ENCODE measurements around the gene FAT3.

FAT3 gene

DNA sequence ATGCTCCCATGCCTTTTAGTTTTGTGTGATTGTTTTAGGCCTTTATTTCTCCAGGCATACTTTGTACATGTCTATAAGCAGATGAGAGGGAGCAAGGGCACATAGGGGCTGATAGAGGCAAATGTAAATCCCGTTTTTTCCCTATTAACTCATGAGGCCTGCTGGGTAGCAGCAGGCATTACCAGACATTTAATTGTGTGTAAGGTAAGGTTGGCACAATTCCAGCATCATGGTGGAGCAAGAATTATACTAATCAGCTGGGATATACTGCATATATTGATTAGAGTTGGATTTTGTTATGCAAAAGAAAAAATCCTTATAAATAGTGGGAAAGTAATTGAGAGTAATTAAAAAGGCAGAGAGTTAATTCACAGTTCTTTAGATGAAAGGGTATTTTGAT lies 12.2 kb downstream of the FAT3 start:
- Histone ChIP-seq H3K4me1 (ENCODE audit: control insufficient read depth, low read depth, low read length) (peaks cover 38% of the 10 kb centered on the region), H3K4me3 (ENCODE audit: low read length) (no peak overlapping the region), H3K27ac (ENCODE audit: low read length) (no peak overlapping the region), H3K27me3 (ENCODE audit: control insufficient read depth, insufficient read depth, low read length) (no peaks in the 10 kb centered on the region), H3K9me3 (ENCODE audit: control insufficient read depth, low read depth, low read length) (no peaks in the 10 kb centered on the region), H3K9ac (ENCODE audit: low read length) (no peak overlapping the region), H3K36me3 (ENCODE audit: control insufficient read depth, low read depth, low read length) (no peaks in the 10 kb centered on the region)

DNA sequence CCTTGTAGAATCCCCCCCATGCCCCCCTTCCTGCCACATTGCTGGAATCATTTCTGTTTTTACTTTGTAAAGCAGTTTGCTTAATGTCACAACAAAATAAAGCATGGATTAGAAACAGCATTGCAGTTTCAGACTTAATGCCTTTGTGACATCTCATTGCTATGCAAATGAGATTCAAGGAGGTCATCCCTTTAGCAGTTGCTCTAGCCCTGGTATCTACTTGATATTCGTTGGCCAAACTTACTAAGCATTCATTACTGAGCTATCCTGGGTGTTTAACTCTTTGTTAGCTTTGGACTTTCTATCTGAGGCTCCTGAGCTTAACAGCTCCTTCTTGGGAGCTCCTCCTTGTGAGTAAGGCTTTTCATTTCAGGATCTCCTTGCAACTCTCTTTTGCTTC lies 16.3 kb downstream of the FAT3 start:
- Histone ChIP-seq H3K27ac (ENCODE audit: low read length) (no peak overlapping the region), H3K36me3 (ENCODE audit: control insufficient read depth, low read depth, low read length) (no peaks in the 10 kb centered on the region), H3K9me3 (ENCODE audit: control insufficient read depth, low read depth, low read length) (no peaks in the 10 kb centered on the region), H3K4me3 (ENCODE audit: low read length) (no peak overlapping the region), H3K27me3 (ENCODE audit: control insufficient read depth, insufficient read depth, low read length) (no peaks in the 10 kb centered on the region), H3K9ac (ENCODE audit: low read length) (no peak overlapping the region), H3K4me1 (ENCODE audit: control insufficient read depth, low read depth, low read length) (peaks cover 39% of the 10 kb centered on the region)

DNA sequence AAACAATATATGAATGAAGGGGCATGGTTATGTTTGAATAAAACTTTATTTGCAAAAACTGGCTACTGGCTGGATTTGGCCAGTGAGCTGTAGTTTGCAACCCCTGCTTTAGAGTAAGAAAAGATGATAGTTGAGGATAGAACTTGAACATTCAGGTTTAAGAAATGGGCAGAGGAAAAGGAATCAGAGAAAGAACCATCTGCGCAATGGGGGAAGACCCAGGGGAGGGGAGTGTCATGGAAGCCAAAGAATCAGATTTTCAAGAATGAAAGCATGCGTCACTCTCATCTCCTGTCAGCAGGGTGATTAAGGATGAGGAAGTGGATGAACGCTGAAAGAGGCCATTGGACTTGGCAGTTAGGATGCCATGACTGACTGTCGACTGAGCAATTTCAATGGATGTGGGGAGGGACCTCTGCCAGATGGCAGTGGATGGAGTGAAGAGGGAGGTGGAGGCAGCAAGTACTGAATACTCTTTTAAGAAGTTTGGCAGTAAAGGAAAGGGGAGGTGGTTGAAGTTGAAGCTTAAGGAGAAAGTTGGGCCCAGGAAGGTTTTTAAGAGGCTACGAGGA lies 21.2 kb downstream of the FAT3 start:
- Histone ChIP-seq H3K4me3 (ENCODE audit: low read length) (no peak overlapping the region), H3K4me1 (ENCODE audit: control insufficient read depth, low read depth, low read length) (peaks cover 15% of the 10 kb centered on the region)

DNA sequence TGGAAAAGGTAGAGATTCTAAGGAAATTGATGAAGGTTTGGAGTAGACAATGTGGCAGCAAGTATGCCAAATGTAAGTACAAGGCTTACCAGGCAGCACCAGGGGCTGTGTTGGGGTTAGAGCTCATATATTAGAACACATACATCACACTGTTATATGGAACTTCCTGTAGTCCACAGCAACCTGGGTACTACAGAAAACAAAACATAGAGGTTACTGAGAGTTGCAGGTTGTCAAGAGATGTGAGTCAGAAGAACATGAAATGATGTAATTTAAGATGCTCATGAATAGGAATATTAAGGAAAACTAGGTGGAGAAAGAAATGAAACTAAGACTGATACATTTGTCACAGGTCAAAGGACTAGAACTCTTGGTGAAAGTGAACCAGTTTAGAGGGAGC lies 22.0 kb downstream of the FAT3 start:
- no peak overlapping the region for H3K27ac ChIP-seq (ENCODE audit: low read length)
- no peak overlapping the region for H3K4me3 ChIP-seq (ENCODE audit: low read length)
- peaks cover 7% of the 10 kb centered on the region for H3K4me1 ChIP-seq (ENCODE audit: control insufficient read depth, low read depth, low read length)
- H3K9me3 ChIP-seq (ENCODE audit: control insufficient read depth, low read depth, low read length), result no peaks in the 10 kb centered on the region
- H3K36me3 ChIP-seq (ENCODE audit: control insufficient read depth, low read depth, low read length), result no peaks in the 10 kb centered on the region
- no peak overlapping the region for H3K9ac ChIP-seq (ENCODE audit: low read length)
- no peaks in the 10 kb centered on the region for H3K27me3 ChIP-seq (ENCODE audit: control insufficient read depth, insufficient read depth, low read length)

More for the DNA sequence above, 21.2 kb downstream of the FAT3 start:
- Histone ChIP-seq H3K27ac (ENCODE audit: low read length) (no peak overlapping the region), H3K36me3 (ENCODE audit: control insufficient read depth, low read depth, low read length) (no peaks in the 10 kb centered on the region), H3K9ac (ENCODE audit: low read length) (no peak overlapping the region), H3K27me3 (ENCODE audit: control insufficient read depth, insufficient read depth, low read length) (no peaks in the 10 kb centered on the region), H3K9me3 (ENCODE audit: control insufficient read depth, low read depth, low read length) (no peaks in the 10 kb centered on the region)

DNA sequence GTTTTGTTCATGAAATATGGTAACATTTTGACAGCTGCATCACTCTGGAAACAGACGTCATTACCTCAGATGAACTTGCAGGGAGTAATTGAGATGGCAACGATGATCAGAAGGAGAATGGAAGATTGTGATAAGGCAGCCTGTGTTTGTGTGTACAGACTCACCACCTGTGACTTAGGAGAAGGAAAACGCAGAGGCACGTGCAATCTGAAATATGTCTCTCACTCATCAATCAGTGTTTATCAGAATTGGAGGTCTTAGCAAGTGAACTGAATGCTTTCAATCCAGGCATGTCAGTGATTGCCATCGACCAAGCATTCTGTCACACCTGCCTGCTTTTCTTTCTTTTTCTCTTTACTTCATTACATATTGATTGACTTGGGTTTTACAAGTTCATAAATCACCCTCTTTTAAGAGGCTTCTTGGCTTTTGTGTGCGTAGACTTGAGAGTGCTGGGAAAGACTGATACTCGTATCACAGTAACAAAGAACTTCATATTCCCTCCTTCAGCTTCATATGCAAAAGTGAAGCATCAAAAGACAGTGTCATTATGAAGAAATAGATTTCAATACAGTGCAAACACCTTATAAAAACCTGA lies 24.6 kb downstream of the FAT3 start:
- Histone ChIP-seq H3K9me3 (ENCODE audit: control insufficient read depth, low read depth, low read length) (no peaks in the 10 kb centered on the region), H3K27me3 (ENCODE audit: control insufficient read depth, insufficient read depth, low read length) (no peaks in the 10 kb centered on the region), H3K4me3 (ENCODE audit: low read length) (no peak overlapping the region), H3K4me1 (ENCODE audit: control insufficient read depth, low read depth, low read length) (peaks cover 14% of the 10 kb centered on the region), H3K9ac (ENCODE audit: low read length) (no peak overlapping the region), H3K36me3 (ENCODE audit: control insufficient read depth, low read depth, low read length) (no peaks in the 10 kb centered on the region), H3K27ac (ENCODE audit: low read length) (no peak overlapping the region)

DNA sequence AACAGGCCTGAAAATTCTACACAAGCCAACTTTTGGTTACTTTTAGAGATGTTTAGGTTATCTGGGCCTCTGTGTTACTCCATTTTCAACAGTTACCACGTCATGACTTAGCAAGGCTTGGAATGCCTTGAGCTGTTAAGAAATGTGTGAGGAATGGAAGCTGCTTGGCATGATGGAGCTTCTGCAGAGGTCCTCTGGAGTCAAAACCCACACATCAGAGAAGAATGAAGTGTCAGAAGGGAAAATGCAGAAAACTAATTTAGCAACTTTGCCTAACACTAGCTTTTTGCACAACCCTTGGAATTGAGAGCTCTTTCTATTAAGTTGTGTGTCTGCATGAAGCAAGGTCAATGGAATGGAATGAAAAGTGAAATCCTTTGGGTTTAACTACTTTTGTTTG lies 27.4 kb downstream of the FAT3 start:
- no peak overlapping the region for H3K9ac ChIP-seq (ENCODE audit: low read length)

DNA sequence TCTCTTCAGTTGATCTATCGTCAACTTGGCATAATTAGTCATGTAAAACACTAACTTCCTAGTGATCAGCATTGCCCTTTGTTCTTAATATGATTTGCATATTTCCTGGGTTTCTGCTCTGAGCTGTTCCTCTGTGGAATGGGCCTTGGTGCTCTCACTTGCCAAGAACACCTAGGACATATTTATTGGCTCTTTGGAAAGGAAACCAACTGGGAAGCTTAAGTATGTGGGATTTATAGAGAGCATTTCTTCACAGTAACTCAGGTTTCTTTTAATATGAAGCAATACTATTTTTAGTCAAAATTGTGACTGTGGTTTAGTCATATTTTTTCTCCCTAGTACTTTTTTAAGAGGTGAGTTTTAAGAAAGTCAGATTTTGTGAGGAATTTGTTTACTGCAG lies 28.8 kb downstream of the FAT3 start:
- H3K4me1 ChIP-seq (ENCODE audit: control insufficient read depth, low read depth, low read length), result peaks cover 15% of the 10 kb centered on the region
- no peaks in the 10 kb centered on the region for H3K27me3 ChIP-seq (ENCODE audit: control insufficient read depth, insufficient read depth, low read length)
- no peaks in the 10 kb centered on the region for H3K36me3 ChIP-seq (ENCODE audit: control insufficient read depth, low read depth, low read length)
- H3K4me3 ChIP-seq (ENCODE audit: low read length), result no peak overlapping the region
- H3K27ac ChIP-seq (ENCODE audit: low read length), result no peak overlapping the region
- H3K9ac ChIP-seq (ENCODE audit: low read length), result no peak overlapping the region
- no peaks in the 10 kb centered on the region for H3K9me3 ChIP-seq (ENCODE audit: control insufficient read depth, low read depth, low read length)

More for the DNA sequence above, 27.4 kb downstream of the FAT3 start:
- H3K4me3 ChIP-seq (ENCODE audit: low read length), result no peak overlapping the region
- H3K27me3 ChIP-seq (ENCODE audit: control insufficient read depth, insufficient read depth, low read length), result no peaks in the 10 kb centered on the region
- H3K4me1 ChIP-seq (ENCODE audit: control insufficient read depth, low read depth, low read length), result peaks cover 15% of the 10 kb centered on the region
- H3K9me3 ChIP-seq (ENCODE audit: control insufficient read depth, low read depth, low read length), result no peaks in the 10 kb centered on the region
- no peak overlapping the region for H3K27ac ChIP-seq (ENCODE audit: low read length)
- no peaks in the 10 kb centered on the region for H3K36me3 ChIP-seq (ENCODE audit: control insufficient read depth, low read depth, low read length)

DNA sequence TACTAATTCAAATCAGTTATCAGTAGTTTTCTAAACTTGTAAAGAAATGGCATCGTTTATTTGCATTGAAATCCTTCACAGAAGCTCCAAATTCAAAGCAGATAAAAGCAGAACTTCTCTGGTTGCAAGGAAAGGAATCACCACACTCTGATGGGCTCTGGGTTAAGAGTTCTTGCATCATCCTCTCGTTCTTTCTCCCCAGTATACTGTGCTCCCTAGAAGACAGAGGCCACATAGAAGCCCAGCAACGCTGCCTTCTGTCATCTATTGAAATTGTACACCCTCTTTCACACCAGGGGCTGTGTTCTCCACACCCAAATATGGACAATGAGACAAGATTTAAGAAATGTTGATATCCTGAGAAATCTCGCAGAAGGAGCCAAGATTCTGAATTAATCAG lies 29.3 kb downstream of the FAT3 start:
- no peaks in the 10 kb centered on the region for H3K36me3 ChIP-seq (ENCODE audit: control insufficient read depth, low read depth, low read length)
- H3K27ac ChIP-seq (ENCODE audit: low read length), result no peak overlapping the region
- H3K4me1 ChIP-seq (ENCODE audit: control insufficient read depth, low read depth, low read length), result peaks cover 15% of the 10 kb centered on the region
- H3K27me3 ChIP-seq (ENCODE audit: control insufficient read depth, insufficient read depth, low read length), result no peaks in the 10 kb centered on the region
- H3K4me3 ChIP-seq (ENCODE audit: low read length), result no peak overlapping the region
- H3K9ac ChIP-seq (ENCODE audit: low read length), result no peak overlapping the region
- no peaks in the 10 kb centered on the region for H3K9me3 ChIP-seq (ENCODE audit: control insufficient read depth, low read depth, low read length)

DNA sequence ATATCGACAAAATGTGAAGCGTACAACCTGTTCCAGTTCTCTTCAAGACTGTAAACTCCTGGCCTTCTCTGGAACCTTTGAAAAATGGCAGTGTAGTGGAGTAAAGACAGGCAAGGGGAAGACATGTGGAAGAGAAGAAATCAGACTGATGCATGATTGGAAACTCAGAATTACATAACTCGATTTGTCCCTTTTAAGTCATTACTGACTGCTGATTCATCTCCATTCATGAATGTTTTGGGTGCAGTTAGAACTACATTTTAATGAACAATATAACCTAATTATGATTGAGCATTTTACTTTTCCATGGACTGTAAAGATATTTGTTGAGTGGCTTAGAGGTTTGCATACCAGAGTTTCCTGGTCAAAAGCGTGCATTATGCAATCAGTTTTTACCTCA lies 32.9 kb downstream of the FAT3 start:
- Histone ChIP-seq H3K27me3 (ENCODE audit: control insufficient read depth, insufficient read depth, low read length) (no peaks in the 10 kb centered on the region), H3K9me3 (ENCODE audit: control insufficient read depth, low read depth, low read length) (no peaks in the 10 kb centered on the region), H3K36me3 (ENCODE audit: control insufficient read depth, low read depth, low read length) (no peaks in the 10 kb centered on the region), H3K4me3 (ENCODE audit: low read length) (no peak overlapping the region), H3K9ac (ENCODE audit: low read length) (no peak overlapping the region), H3K4me1 (ENCODE audit: control insufficient read depth, low read depth, low read length) (peaks cover 15% of the 10 kb centered on the region), H3K27ac (ENCODE audit: low read length) (no peak overlapping the region)

DNA sequence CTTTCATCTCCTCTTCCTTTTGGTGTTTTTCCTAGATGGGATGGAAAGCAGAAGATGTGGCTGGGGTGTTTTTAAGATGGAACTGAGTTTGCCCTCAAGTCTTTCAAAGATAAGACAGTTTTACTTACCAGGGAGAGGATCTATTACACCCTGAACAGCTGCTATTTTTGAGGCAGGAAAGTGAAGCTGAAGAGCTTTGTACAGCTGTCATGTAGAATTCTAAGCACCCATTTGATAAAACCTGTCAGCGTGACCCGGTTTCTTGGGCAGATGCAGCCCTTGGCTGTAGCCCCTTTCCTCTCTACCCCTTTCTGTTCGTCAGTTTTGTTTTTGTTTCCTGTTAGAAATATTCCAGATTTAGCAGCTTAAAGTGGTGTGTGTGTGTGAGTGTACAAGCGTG lies 35.2 kb downstream of the FAT3 start:
- H3K27ac ChIP-seq (ENCODE audit: low read length), result no peak overlapping the region
- no peaks in the 10 kb centered on the region for H3K36me3 ChIP-seq (ENCODE audit: control insufficient read depth, low read depth, low read length)
- H3K4me1 ChIP-seq (ENCODE audit: control insufficient read depth, low read depth, low read length), result no peaks in the 10 kb centered on the region
- no peak overlapping the region for H3K9ac ChIP-seq (ENCODE audit: low read length)
- no peaks in the 10 kb centered on the region for H3K27me3 ChIP-seq (ENCODE audit: control insufficient read depth, insufficient read depth, low read length)
- no peaks in the 10 kb centered on the region for H3K9me3 ChIP-seq (ENCODE audit: control insufficient read depth, low read depth, low read length)
- H3K4me3 ChIP-seq (ENCODE audit: low read length), result no peak overlapping the region

DNA sequence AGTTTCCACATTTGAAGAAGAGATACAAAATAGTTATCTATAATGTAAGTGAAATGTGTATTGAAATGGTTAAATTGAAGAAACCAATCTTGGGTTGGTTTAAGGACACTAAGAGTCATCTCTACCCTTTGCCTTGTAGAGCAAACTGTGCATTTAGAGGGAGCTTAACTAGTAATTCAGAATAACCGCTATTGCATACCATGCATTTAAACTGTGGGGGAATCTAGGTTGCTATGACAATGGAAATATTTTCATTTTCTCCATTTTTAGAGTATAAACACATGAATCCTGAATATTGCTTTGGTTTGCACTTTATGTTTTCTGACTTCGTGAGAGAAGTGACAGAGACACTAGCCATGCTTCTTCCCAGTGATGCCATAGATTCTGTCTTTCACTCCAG lies 39.7 kb downstream of the FAT3 start:
- Histone ChIP-seq H3K4me1 (ENCODE audit: control insufficient read depth, low read depth, low read length) (peaks cover 25% of the 10 kb centered on the region), H3K4me3 (ENCODE audit: low read length) (no peak overlapping the region), H3K36me3 (ENCODE audit: control insufficient read depth, low read depth, low read length) (no peaks in the 10 kb centered on the region), H3K9me3 (ENCODE audit: control insufficient read depth, low read depth, low read length) (no peaks in the 10 kb centered on the region), H3K27me3 (ENCODE audit: control insufficient read depth, insufficient read depth, low read length) (no peaks in the 10 kb centered on the region), H3K9ac (ENCODE audit: low read length) (no peak overlapping the region), H3K27ac (ENCODE audit: low read length) (no peak overlapping the region)

DNA sequence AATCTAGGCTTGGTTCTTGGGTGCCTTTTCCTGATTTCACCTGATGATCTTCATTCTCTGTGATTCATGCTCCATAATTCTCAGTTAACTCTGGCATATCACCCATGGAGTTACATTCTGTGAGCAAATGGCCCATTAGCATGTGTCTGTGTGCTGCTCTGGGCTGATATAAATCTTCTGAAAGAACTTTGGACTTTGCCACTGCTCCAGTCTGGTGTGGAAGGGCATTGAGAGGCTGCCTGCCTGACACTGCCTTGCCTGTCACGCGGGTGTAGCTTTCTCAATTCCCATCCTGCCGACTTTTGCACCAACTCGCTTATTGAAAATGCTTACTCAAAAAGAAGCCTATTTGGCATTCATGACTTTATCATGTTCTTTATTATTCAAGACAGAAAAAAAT lies 42.2 kb downstream of the FAT3 start:
- H3K36me3 ChIP-seq (ENCODE audit: control insufficient read depth, low read depth, low read length), result no peaks in the 10 kb centered on the region
- H3K27ac ChIP-seq (ENCODE audit: low read length), result no peak overlapping the region
- no peak overlapping the region for H3K9ac ChIP-seq (ENCODE audit: low read length)
- no peak overlapping the region for H3K4me3 ChIP-seq (ENCODE audit: low read length)
- no peaks in the 10 kb centered on the region for H3K9me3 ChIP-seq (ENCODE audit: control insufficient read depth, low read depth, low read length)
- H3K27me3 ChIP-seq (ENCODE audit: control insufficient read depth, insufficient read depth, low read length), result no peaks in the 10 kb centered on the region
- H3K4me1 ChIP-seq (ENCODE audit: control insufficient read depth, low read depth, low read length), result peaks cover 25% of the 10 kb centered on the region

Data from iPS-18a (cell line).